CD4-positive, alpha-beta T cell treated with Interleukin-15 for 1 hour (primary cell): ENCODE results near the gene NPEPL1.
"Not testable (repeated sequence)": the region's sequence is repeated elsewhere in the genome, so short reads cannot be mapped to it uniquely, and the experiment has no call there.

Experiments
- DNase-seq: peaks from one replicate; pipeline ENCODE4 v3.0.0-alpha.2; 2020

The NPEPL1 gene, protein sequence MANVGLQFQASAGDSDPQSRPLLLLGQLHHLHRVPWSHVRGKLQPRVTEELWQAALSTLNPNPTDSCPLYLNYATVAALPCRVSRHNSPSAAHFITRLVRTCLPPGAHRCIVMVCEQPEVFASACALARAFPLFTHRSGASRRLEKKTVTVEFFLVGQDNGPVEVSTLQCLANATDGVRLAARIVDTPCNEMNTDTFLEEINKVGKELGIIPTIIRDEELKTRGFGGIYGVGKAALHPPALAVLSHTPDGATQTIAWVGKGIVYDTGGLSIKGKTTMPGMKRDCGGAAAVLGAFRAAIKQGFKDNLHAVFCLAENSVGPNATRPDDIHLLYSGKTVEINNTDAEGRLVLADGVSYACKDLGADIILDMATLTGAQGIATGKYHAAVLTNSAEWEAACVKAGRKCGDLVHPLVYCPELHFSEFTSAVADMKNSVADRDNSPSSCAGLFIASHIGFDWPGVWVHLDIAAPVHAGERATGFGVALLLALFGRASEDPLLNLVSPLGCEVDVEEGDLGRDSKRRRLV

DNA sequence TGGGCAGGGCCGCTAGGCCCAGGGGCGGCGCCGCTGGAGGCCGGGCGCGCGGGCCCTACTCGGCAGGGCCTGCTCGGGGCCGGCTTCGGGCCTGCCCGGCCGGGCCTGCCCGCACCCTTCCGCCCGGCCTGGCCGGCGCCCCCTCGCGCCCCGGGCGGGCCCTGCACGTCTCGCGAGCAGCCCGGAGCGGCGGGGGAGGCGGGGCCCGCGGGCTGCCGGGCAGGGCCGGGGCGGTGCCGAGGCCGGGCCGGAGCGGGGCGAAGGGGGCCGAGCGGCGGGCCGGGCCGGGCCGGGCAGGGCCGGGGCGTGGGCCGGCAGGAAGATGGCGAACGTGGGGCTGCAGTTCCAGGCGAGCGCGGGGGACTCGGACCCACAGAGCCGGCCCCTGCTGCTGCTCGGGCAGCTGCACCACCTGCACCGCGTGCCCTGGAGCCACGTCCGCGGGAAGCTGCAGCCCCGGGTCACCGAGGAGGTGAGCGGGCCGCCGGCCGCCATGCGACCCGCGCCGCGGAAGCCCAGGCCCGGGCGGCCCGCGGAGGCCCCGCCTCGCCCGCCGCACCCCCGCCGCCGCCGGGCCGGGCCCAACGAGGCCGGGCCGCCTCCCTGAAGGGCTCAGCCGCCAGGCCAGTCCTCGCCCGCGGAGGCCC is at the start of gene NPEPL1:
Gene NPEPL1, plus strand, starts transcription at position 222 of the 647 bp plus-strand sequence. Its CDS starts 101 bp downstream, at position 323.
- peak; percentile 63 for DNase-seq

DNA sequence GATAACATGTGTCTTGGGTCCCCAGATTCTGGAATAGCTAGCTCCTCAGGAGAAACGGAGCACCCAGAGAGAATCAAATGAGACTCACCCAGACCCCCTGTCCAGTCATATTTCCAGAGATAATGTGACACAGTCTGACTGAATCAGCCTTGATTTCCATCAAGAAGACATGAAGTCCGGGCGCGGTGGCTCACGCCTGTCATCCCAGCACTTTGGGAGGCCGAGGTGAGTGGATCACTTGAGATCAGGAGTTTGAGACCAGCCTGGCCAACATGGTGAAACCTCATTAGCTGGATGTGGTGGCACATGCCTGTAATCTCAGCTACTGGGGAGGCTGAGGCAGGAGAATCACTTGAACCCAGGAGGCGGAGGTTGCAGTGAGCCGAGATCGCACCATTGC is 49.7 kb upstream of the NPEPL1 start:
- DNase-seq: not testable (repeated sequence)

DNA sequence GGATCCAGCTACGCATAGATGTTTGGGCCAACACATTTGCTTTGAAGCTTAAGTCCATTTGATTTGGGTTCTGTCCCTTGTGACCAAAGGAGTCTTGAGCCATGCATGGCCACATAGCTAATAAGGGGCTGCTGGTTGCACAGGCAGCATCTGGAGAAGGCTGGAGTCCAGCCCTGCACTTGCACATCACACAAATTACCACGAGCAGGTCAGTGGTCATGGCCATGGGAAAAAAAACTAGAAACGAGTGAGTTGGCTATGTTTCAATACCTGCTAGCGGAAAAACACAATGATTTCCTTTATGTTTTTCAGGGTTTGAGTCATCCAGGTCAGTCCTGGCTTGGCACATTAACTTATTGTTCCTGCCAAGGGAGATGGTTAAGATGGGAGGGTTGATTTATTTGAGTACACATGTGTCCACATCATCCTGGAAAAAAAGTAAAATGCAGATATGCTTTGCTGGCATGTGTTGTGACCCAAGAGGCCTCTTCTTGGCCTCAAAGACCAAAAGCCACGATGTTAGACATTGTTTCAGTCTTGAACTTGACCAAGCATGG is 47.1 kb upstream of the NPEPL1 start:
- no peak for DNase-seq

DNA sequence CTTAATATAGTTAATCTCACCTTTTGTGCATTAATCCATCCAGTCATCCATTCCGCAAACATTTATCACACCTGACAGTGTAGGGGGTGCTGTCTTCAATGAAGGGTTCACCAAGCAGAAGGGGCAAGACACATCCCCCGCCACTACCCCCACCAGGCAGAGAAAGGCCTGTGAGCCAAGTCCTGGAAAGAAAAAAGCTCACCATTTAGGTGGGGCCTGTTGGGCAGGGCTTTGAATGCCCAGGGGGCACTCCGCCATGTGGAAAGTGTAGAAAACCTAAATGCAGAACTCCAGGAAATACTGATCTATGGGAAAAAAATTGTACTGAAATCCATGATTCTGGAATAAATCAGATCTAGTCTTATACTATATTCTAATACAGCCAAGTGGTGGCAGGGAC is 46.3 kb upstream of the NPEPL1 start:
- no peak for DNase-seq

DNA sequence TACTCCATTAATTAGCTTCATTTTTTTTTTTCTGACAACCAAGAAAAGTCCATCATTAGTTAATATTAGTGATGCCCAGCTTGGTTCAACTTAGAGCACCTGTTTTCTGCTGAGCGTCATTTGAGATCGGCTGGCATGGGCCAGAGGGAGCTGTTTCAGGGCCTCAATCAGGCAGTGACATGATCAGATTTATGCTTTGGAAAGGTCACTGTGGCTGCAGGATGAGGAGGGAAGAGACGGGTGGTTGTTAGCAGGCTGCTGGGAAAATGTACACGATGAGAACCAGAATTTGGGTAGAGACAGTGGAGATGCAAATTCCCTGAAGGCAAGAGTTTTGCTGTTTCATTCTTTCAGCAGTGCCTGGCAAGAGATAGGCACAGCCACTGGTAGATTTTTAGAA is 45.9 kb upstream of the NPEPL1 start:
- DNase-seq: no peak

DNA sequence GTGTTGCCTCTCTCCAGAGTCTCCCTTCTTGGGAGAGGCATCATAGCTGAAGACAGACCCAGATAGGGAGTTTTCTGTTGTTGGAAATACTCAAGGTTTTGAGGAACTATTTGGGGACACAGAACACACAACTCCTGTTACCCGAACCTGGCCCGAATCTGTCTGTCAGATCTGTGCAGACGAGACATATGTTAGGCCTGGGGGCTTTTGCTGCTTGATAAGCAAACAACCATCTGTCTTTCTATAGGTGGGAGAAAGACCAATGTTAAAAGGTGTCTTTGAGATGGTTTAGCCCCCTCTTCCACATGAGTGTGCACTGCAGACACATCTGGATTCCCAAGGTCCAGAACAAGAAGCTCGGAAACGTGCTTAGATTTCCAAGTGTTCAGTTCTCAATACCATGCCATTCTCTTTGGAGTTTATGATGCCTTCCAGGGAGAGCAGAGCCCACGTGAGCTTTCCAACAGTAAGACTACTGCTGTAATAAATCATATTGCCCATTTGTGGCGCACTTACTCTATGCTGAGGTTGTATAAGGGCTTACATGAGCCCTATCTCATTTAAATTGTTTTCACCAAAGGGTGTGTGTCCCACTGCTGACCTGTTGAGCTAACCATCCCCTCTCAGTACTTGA is 45.3 kb upstream of the NPEPL1 start:
- no peak for DNase-seq

DNA sequence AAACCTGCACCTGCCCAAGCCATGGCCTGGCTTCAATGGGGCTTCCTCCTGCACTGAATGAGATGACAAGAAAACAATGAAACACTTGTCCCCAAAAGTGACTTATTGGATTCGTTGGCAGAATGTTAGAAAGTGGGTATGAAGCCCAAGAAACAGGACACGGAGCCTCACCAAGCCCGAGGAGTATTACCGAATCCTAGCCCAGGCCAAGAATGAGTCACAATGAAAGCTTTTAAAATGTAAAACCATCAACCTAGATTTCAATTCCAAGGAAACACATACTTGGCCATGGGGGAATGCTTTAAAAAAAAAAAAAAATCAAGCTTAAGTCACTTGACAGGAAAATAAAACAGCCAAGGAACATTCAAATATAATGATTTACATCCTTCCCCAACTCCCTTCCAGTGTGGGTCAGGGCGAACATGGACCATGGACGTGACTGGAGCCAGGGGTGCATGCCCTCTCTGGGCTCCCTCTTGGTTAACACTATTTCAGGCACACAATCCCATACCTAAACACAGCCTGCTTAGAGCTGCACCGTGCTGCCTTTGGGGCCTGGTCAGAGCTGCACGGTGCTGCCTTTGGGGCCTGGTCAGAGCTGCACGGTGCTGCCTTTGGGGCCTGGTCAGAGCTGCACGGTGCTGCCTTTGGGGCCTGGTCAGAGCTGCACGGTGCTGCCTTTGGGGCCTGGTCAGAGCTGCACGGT is 44.7 kb upstream of the NPEPL1 start:
- DNase-seq: no peak

DNA sequence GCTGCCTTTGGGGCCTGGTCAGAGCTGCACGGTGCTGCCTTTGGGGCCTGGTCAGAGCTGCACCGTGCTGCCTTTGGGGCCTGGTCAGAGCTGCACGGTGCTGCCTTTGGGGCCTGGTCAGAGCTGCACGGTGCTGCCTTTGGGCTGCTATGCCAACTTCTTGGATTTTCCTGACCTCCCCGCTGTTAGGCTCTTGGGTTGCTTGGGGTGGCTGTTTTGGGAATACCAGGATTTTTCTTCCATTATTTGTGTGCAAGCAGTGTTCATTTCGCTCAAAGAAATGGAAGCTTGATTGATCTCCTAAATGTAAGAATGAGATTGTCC is 44.1 kb upstream of the NPEPL1 start:
- not testable (repeated sequence) for DNase-seq

DNA sequence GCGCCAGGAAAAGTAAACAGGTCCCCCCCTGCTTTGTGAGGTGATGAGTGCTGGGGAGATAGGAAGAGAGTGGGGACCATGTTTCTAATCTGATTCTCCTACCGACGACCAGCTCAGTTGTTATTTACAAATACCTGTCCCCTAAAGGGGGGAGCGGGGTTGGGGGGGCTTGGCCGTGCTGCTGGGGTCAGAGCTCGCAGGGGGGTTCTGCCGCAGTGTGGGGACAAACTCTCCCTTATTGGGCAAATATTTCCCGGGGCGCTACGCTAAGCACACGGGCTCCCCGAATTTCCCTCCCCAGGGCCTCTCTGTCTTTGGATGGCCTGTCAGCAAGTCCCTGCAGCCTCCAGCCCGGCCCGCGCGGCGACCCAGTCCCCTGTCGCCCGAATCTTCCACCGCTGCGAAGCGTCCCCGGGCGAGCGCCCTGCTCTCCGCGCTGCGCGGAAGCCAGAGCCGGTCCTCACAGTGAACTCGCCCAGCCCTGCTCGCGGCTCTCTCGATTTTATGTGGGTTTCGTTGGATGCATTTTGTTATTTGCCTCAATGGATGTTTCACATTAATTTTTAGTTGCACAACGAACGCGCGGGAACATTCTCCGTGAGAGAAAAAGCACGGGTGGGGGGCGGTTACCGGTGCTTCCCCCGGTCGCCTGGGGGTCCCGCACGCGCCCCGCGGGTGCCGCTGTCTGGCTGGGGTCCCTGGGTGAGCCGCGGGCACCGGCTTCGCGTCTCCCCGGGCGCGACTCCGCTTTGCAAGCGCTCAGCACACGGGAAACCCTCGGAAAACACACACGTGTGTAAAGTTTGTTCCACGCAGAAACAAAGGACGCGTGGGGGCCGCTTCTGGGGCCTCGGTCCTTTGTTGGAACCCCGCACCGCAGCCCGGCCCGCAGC is 43.1 kb upstream of the NPEPL1 start:
- DNase-seq: no peak

DNA sequence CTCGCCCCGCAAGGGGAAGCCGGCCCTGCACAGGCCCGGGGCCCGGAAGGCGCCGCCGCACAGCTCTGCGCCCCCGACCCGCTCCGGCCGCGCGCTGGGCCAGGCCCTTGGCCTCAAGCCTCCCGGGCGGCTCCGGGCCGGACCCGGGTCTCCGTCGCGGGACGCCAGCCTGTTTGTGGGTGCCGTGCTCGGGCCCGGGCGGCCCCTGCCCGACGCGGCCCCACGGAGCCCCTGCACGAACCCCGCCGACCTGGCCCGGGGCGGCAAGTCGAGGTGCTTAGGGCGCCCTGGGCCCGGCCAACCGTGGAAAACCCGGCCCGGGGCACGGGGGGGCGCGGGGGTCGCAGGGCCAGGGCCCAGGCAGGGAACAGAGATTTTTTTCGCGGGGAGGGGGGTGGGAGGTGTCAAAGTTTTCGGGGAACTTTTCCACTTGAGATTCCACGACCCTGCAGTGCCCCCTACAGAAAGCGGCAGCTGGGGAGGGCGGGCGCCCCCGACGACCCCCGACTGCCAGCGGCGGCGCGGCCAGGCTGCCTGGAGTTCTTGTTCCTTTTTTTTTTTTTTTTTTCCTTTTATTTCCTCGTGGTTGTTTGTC is 42.3 kb upstream of the NPEPL1 start:
- no peak for DNase-seq

DNA sequence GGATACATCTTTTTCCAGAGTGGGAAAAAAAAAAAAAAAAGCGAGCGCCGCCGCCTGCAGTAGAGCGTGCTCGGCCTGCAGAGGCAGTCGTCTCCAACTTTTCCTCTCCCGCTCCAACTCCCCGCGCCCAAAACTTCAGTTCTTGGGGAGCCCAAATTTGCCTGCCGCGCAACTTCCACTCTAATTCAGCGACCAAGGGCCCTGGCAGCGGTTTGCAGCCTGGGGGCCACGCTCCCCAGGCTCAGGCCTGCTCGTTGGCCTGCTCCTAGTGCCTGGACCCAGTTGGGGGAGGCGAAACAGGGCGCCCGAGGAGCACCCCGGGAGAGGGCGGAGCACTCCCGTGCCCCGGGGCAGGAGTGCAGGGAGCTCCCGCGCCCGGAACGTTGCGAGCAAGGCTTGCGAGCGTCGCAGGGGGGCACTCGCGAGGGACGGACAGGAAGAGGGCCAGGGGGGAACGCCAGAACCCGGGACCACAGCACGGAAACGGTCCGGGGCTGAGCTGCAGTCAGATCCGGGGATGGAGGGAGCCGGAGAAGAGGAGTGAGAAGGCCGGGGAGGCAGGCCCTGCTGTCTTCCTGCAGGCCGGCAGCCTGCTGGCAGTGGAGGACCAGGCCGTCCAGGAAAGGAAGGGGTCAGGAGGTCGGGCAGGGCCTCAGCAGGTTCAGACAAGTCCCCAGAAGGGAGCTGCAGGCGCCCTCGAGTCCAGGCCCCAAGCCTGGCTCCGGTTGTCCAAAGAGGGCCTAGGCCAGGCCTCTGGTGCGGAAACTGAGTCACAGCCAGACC is 41.6 kb upstream of the NPEPL1 start, which contains the start of gene STX16:
Gene STX16, plus strand, starts transcription at position 508 of the 783 bp plus-strand sequence. CDS start 724 bp downstream, outside the sequence.
- DNase-seq: peak; percentile 86

DNA sequence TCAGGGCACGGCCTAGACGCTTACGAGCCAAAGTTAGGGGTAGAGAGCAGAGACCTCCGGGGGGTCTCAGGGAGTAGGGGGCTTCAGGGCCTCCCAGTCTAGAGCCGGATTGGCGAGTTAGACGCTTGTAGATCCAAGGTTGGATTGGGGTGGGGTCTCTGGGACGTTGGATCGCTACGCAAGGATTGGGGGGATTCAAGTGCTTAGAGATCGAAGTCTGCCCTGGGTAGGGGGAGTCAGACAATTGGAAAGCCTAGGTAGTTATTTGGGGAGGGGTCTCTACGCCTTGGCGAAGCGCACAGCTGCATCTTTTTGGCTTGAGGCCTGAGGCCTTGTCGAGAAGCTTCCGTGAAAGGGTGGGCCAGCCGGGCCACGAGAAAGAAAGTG is 41.0 kb upstream of the NPEPL1 start:
- no peak for DNase-seq

DNA sequence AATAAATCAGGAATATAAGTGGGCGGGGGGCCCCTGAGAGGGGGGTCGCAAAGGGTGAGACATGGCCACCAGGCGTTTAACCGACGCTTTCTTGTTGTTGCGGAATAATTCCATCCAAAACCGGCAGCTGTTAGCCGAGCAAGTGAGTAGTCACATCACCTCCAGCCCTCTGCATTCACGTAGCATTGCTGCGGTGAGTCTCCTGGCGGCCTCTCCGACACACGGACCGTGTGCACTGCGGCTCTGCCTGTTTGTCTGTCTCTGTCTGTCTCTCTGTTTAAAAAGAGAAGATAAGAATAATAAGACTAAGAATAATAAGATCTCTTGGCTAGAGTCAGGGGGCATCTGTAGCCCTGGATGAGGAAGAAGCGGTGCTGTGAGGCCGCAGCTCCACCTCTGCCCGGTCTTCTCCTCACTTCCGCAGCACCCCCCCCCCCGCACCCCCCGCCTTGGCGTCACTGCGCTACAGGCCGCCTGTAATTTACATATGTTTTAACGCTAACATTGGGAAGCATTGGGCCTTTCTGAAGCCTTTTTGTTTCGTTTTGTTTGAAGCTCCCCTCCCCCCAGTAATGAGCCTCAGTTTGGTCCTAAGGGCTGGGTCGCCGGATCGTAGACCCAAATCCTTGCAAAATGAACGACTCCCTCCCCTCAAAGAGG is 40.5 kb upstream of the NPEPL1 start:
- DNase-seq: peak; percentile 84

DNA sequence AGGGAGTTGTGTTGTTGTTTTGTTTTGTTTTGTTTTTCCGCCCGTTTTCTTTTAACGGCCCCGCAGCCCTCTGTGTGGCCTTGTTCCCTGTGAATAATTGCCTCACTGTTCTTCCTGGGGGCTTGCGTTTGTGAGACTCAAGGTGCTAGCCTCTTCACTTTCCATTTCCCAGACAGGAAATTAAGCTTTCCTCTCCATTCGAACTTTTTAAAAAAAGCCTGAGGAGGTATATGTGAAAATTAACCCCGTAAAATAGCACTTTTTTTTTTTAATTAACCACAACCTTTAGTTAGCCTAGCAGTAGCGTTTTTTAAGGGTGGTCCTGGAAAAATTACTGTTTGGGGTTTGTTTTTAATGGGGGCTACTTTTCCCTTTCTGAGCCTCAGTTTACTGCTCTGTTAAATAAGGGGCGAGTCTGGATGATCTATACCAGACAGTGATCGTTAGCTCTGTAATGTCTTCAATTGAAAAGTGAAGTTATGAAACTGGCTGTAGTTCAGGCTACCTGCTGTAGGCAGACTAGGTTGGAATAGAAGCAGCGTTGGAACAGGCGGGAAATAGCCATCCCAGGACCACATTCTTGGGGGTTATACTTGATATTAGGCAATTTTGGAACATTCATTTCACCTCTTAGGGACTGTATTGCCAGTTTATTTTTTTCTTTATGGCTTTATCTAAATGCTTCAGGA is 39.9 kb upstream of the NPEPL1 start:
- no peak for DNase-seq

DNA sequence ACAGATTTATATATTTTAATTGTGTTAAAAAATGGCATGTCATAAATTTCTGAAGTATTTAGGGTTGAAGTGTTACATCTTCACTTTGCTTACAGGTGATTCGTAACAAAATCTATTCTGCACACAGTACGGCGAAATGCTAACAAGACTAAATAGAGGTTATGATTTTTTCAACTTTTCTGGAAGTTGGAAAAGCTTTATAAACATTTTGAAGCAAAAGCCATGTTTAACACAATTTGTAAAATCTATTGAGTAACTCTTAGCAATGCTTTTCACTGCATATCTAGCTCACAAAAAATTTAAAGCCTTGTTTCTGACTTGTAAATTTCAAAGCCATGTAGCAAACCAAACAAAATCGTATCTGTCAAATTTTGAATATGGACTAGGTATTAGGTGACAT is 38.3 kb upstream of the NPEPL1 start:
- no peak for DNase-seq

DNA sequence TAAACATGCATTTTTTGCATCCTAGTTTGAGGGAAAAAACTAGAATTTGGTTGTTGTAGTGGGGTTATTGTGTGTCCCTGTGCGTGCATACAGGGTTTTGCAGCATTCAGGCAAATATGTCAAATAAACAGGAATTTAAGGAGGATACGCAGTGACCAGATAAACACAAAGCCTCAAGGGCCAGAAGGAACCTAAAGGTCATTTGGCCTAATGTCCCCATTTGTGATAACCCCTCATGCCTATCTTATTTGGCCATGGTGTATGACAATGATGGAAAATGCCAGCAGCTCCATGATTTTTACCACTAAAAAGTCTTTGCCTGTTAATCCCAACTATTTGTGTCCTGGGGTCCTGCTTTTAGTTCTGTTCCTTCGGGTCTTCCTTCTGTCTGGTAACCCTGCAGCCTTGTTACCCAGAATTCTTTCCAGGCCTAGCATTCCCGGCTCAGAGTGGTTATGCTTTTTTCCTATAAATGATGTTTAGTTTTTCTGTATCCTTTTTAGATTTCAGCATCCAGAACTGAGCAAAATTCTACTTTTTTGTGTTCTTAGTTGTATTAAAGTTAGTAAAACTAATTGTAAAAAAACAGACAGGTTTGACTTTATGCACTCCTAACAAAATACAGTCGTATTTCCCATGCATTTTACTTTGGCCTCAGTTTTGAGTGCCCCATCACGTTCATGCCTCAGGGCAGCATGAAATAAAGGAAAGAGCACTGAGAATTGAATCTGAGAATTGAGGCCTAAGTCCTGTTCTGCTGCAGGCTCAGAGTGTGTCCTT is 37.1 kb upstream of the NPEPL1 start:
- DNase-seq: no peak

DNA sequence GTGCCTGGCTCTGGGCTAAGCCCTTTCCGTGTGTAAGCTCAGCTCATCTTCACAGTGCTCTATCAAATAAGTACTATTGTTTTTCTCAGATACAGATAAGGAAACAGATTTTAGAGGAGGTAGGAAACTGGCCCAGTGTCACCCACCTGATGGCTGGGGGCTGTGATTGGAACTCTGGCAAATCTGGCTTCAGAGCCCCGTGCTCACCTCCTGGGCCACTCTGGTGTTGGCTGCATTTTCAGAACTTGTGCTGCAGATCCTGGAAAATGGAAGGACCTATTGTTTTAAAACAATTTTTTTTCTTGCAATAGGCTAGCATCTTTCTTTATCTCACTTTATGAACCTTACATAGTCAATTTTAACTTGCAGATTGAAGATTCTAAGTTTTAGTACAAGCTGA is 35.8 kb upstream of the NPEPL1 start:
- no peak for DNase-seq

DNA sequence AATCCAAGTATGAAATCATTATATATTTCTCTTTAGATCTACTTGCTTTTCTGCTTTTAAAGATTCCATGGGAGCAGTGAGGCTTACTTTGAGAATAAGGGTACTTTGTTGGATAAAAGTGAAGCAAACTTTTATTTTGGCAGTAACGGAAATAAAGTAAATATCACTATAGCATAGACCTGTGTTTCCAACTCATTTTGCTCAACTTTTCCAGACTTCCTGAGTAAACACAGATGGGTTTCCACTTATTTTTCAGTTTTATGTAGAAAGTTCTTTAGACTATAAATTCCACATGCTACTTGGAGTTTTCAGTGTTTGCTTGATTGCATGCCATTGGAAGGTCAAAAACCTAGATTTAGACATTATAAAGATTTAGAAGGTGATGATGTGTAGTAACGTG is 35.3 kb upstream of the NPEPL1 start:
- DNase-seq: no peak
